Hepatocyte (in vitro differentiated cells): Measurements from ENCODE around the gene THAP4. TPM values are rescaled to one million over a fixed set of nuclear protein-coding genes. Genes with fewer than 3 reads are reported as not detected.

Experiments used
- DNase-seq: peaks from one replicate; pipeline ENCODE4 v3.0.0-alpha.2; 2016; ENCODE audit warnings: low spot score
- H2AFZ ChIP-seq: fragments of 200-600 bp; sonication (generic); 2 replicates; pipeline ENCODE4 v1.6.0; 2016; ENCODE audit warnings: antibody characterized with exemption, mild to moderate bottlenecking
- H3K27ac ChIP-seq: fragments of 200-600 bp; sonication (generic); 2 replicates; pipeline ENCODE4 v1.5.1; 2016; ENCODE audit warnings: mild to moderate bottlenecking
- H3K27me3 ChIP-seq: fragments of 200-600 bp; sonication (generic); 2 replicates; pipeline ENCODE4 v1.6.1; 2016
- H3K36me3 ChIP-seq: fragments of 200-600 bp; sonication (generic); replicated peaks from 2 replicates; pipeline ENCODE4 v1.5.1; 2016; ENCODE audit warnings: low read depth; ENCODE audit not compliant: insufficient read depth
- H3K4me1 ChIP-seq: fragments of 200-600 bp; sonication (generic); 2 replicates; pipeline ENCODE4 v1.5.1; 2016; ENCODE audit warnings: mild to moderate bottlenecking, moderate library complexity; ENCODE audit not compliant: insufficient read depth
- H3K4me2 ChIP-seq: fragments of 200-600 bp; sonication (generic); 2 replicates; pipeline ENCODE4 v1.6.0; 2016
- H3K4me3 ChIP-seq: fragments of 200-600 bp; sonication (generic); 2 replicates; pipeline ENCODE4 v1.5.1; 2016; ENCODE audit warnings: mild to moderate bottlenecking
- H3K79me2 ChIP-seq: fragments of 200-600 bp; sonication (generic); 2 replicates; pipeline ENCODE4 v1.6.0; 2017; ENCODE audit warnings: mild to moderate bottlenecking
- H3K9me2 ChIP-seq: fragments of 200-600 bp; sonication (generic); replicated peaks from 2 replicates; pipeline ENCODE4 v1.6.0; 2017; ENCODE audit warnings: mild to moderate bottlenecking; ENCODE audit not compliant: insufficient read depth
- H3K9me3 ChIP-seq: fragments of 200-600 bp; sonication (generic); 2 replicates; pipeline ENCODE4 v1.5.1; 2016; ENCODE audit warnings: low read depth, mild to moderate bottlenecking
- H4K20me1 ChIP-seq: fragments of 200-600 bp; sonication (generic); 2 replicates; pipeline ENCODE4 v1.6.0; 2016; ENCODE audit warnings: mild to moderate bottlenecking; ENCODE audit not compliant: insufficient read depth, poor library complexity, severe bottlenecking
- EZH2 ChIP-seq: fragments of 200-600 bp; sonication (generic); IDR thresholded peaks from 2 replicates; pipeline ENCODE4 v1.6.1; 2016; ENCODE audit warnings: antibody characterized with exemption, mild to moderate bottlenecking, borderline replicate concordance
- EZH2phosphoT487 ChIP-seq: fragments of 200-600 bp; sonication (generic); IDR thresholded peaks from one replicate; pipeline ENCODE4 v1.6.1; 2018; ENCODE audit warnings: antibody characterized with exemption, mild to moderate bottlenecking, low read depth, moderate library complexity; ENCODE audit not compliant: unreplicated experiment, severe bottlenecking
- WGBS: methylation state at CpG from one replicate; pipeline ENCODE4 v1.1.6; 2016; ENCODE audit warnings: low lambda C conversion rate; ENCODE audit errors: missing lambda C conversion rate; 5-methylcytosine and 5-hydroxymethylcytosine counted together
- polyA plus RNA-seq: library from polyadenylated mRNA; unstranded; fragments of >200 nt; fragmentation: Nextera tagmentation; extraction: Ambion mirVana; gene quantifications from 2 replicates; pipeline ENCODE4 v1.2.1, GENCODE V29; 2016
- total RNA-seq: library from RNA; depleted of rRNA; stranded (reverse); fragments of >200 nt; gene quantifications from 2 replicates; pipeline ENCODE4 v1.2.3, GENCODE V29; 2014
- TF ChIP-seq, protein P1 (sequence below): fragments of 200-600 bp; sonication (generic); IDR thresholded peaks from 2 replicates; pipeline ENCODE4 v1.5.1; 2016; ENCODE audit warnings: antibody characterized with exemption, mild to moderate bottlenecking; ENCODE audit not compliant: poor library complexity

THAP4 gene
- total and polyA plus RNA-seq, 2 experiments from 2014 or later = 43.2 to 58.1 TPM

- H3K27ac ChIP-seq = no peak overlapping the region
- H4K20me1 ChIP-seq = no peaks in the 10 kb centered on the region
- H3K9me3 ChIP-seq = no peaks in the 10 kb centered on the region
- H3K4me2 ChIP-seq = no peak overlapping the region
- H3K36me3 ChIP-seq = no peaks in the 10 kb centered on the region
- 98% methylated on average over 16 of the region's 17 CpGs for WGBS
- H3K27me3 ChIP-seq = no peaks in the 10 kb centered on the region
- no peak overlapping the region for H3K4me3 ChIP-seq
- no peaks in the 10 kb centered on the region for H3K9me2 ChIP-seq
- DNase-seq = no peak
- H3K79me2 ChIP-seq = no peaks in the 10 kb centered on the region
- H2AFZ ChIP-seq = no peak overlapping the region
- TF ChIP-seq EZH2 (no peak), EZH2phosphoT487 (no peak)
- TF ChIP-seq, protein P1, sequence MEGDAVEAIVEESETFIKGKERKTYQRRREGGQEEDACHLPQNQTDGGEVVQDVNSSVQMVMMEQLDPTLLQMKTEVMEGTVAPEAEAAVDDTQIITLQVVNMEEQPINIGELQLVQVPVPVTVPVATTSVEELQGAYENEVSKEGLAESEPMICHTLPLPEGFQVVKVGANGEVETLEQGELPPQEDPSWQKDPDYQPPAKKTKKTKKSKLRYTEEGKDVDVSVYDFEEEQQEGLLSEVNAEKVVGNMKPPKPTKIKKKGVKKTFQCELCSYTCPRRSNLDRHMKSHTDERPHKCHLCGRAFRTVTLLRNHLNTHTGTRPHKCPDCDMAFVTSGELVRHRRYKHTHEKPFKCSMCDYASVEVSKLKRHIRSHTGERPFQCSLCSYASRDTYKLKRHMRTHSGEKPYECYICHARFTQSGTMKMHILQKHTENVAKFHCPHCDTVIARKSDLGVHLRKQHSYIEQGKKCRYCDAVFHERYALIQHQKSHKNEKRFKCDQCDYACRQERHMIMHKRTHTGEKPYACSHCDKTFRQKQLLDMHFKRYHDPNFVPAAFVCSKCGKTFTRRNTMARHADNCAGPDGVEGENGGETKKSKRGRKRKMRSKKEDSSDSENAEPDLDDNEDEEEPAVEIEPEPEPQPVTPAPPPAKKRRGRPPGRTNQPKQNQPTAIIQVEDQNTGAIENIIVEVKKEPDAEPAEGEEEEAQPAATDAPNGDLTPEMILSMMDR = no peak
- no peaks in the 10 kb centered on the region for H3K4me1 ChIP-seq
Observed at GRCh38 chr2:241602720-241603119, 34.2 kb downstream of the THAP4 start.

GRCh38 chr2:241601841-241602240, 35.1 kb downstream of the THAP4 start:
- no peak for DNase-seq
- Histone ChIP-seq H3K4me3 (no peak overlapping the region), H3K4me2 (no peak overlapping the region), H3K36me3 (no peaks in the 10 kb centered on the region), H3K4me1 (no peaks in the 10 kb centered on the region), H2AFZ (no peak overlapping the region), H3K9me2 (no peaks in the 10 kb centered on the region), H3K9me3 (no peaks in the 10 kb centered on the region), H3K27me3 (no peaks in the 10 kb centered on the region), H4K20me1 (no peaks in the 10 kb centered on the region), H3K27ac (no peak overlapping the region), H3K79me2 (no peaks in the 10 kb centered on the region)
- no peak for TF ChIP-seq EZH2phosphoT487
- no peak for TF ChIP-seq EZH2
- TF ChIP-seq, protein P1 = no peak
- 98% methylated on average over 13 of the region's 13 CpGs for WGBS

DNA sequence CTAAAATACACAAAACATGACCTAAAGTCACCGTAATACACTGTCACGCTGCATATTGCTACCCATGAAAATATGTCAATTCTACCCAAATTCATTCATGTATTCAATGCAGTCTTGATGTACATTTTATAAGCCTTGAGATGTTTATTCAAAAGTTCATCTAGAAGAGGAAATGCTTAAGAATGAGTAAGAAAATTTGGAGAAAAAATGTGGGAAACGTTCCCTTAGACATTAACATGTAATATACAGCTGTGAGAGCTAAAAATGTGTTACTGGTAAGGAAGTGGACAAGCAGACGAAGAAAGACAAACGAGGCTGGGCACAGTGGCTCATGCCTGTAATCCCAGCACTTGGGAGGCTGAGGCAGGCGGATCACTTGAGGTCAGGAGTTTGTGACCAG, 37.3 kb downstream of the THAP4 start:
- 92% methylated on average over 6 of the region's 6 CpGs for WGBS
- H3K27me3 ChIP-seq = no peaks in the 10 kb centered on the region
- no peaks in the 10 kb centered on the region for H4K20me1 ChIP-seq

More for the DNA sequence above, 37.3 kb downstream of the THAP4 start:
- DNase-seq = no peak
- Histone ChIP-seq H3K79me2 (no peaks in the 10 kb centered on the region), H3K4me2 (no peak overlapping the region), H3K9me3 (no peaks in the 10 kb centered on the region), H3K4me3 (no peak overlapping the region), H3K4me1 (no peaks in the 10 kb centered on the region), H3K27ac (no peak overlapping the region), H3K9me2 (no peaks in the 10 kb centered on the region), H2AFZ (no peak overlapping the region), H3K36me3 (no peaks in the 10 kb centered on the region)
- TF ChIP-seq EZH2 (no peak), EZH2phosphoT487 (no peak)
- TF ChIP-seq, protein P1 = no peak
